ENCODE measurements around the gene EFNA3.

EFNA3 gene

DNA sequence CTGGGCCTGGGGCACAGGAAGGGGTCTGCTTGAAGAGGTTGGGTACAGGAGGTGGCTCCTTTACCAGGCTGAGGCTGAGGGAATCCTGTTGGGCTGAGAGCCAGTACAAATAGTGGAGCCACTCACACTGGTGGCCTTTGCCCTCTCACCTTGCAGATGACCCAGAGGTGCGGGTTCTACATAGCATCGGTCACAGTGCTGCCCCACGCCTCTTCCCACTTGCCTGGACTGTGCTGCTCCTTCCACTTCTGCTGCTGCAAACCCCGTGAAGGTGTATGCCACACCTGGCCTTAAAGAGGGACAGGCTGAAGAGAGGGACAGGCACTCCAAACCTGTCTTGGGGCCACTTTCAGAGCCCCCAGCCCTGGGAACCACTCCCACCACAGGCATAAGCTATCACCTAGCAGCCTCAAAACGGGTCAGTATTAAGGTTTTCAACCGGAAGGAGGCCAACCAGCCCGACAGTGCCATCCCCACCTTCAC lies 55.2 kb downstream of the EFNA3 start:
- no peak overlapping the region for H3K4me3 ChIP-seq (ENCODE audit: low read depth in 1 of 2, low read length in 2 of 2)
- peak overlapping the region; percentile 100 for H3K27ac ChIP-seq (ENCODE audit: low read length)
- peaks cover 1% of the 10 kb centered on the region for H3K27me3 ChIP-seq (ENCODE audit: low read depth, low read length)
- H3K9me3 ChIP-seq (ENCODE audit: control insufficient read depth in 1 of 2, low read length in 2 of 2) = no peaks in the 10 kb centered on the region
- peaks cover 21 to 33% of the 10 kb centered on the region in 2 donors for H3K4me1 ChIP-seq (ENCODE audit: control insufficient read depth in 1 of 2, insufficient read depth in 2 of 2, low read length in 2 of 2)
- H3K36me3 ChIP-seq (ENCODE audit: control insufficient read depth in 1 of 2, insufficient read depth in 2 of 2, low read length in 2 of 2) = peaks cover 17 to 22% of the 10 kb centered on the region in 2 donors

DNA sequence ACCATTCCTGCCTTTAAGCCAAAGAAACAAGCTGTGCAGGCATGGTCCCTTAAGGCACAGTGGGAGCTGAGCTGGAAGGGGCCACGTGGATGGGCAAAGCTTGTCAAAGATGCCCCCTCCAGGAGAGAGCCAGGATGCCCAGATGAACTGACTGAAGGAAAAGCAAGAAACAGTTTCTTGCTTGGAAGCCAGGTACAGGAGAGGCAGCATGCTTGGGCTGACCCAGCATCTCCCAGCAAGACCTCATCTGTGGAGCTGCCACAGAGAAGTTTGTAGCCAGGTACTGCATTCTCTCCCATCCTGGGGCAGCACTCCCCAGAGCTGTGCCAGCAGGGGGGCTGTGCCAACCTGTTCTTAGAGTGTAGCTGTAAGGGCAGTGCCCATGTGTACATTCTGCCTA lies 55.7 kb downstream of the EFNA3 start:
- H3K9me3 ChIP-seq (ENCODE audit: control insufficient read depth in 1 of 2, low read length in 2 of 2) = no peaks in the 10 kb centered on the region
- H3K36me3 ChIP-seq (ENCODE audit: control insufficient read depth in 1 of 2, insufficient read depth in 2 of 2, low read length in 2 of 2) = peaks cover 17 to 22% of the 10 kb centered on the region in 2 donors
- H3K4me1 ChIP-seq (ENCODE audit: control insufficient read depth in 1 of 2, insufficient read depth in 2 of 2, low read length in 2 of 2) = peaks cover 23 to 31% of the 10 kb centered on the region in 2 donors
- H3K27ac ChIP-seq (ENCODE audit: low read length) = peak overlapping the region; percentile 100
- no peaks in the 10 kb centered on the region for H3K27me3 ChIP-seq (ENCODE audit: low read depth, low read length)
- peak overlapping the region in 1 of 2 donors; percentile 88 for H3K4me3 ChIP-seq (ENCODE audit: low read depth in 1 of 2, low read length in 2 of 2)

DNA sequence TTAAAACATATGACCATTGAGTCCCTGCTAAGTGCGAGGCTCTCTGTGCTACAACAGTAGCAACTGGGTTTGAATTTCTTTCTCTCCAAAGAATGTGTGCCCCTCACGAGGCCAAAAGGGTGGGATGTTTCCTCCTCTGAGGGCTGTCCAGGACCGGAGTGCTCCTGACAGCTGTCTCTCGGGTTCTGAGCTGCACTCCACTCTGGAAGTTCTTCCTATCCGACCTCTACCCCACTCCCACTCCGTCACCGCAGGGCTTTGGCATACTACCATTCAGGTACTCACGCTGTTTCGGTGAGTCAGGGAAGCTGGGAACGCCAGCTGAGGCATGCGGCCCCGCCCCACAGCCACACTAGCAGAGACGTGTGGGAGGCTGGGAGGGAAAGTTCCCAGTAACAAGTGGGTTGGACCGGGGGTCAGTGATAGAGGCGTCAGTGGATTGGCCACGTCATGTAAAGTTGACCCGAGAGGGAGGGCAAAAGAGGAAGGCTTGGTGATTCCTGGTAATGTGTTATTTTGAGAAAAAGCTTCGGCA lies 56.3 kb downstream of the EFNA3 start:
- H3K4me1 ChIP-seq (ENCODE audit: control insufficient read depth in 1 of 2, insufficient read depth in 2 of 2, low read length in 2 of 2) = peaks cover 23 to 33% of the 10 kb centered on the region in 2 donors

DNA sequence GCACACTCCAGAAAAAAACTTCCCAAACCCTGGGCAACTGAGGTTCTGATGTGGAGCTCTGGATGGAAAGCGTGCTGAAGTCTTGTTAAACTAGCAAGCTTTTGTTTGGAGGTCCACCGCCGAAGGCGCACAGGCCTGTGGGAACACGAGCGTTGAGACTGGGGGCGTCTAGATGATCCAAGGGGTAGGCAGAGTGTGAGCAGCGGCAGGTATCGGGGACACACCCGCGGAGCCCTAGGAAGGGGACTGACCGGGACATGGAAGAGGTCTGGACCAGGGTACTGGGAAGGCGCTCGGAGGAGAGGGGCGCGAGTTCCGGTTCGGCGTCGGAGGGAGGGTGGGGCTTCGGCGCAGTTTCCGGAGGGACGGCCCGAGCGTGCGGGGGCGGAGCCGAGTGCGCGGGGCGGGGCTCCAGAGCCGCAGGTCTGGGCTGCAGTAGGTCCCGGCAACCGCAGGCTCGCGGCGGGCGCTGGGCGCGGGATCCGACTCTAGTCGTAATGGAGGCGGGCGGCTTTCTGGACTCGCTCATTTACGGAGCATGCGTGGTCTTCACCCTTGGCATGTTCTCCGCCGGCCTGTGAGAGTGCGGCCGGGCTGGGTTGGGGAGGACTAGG lies 56.9 kb downstream of the EFNA3 start, which contains the start of gene SLC50A1:
Gene SLC50A1, plus strand, starts transcription at position 438 of the 614 bp plus-strand sequence. Its CDS starts 60 bp downstream, at position 498.
- Histone ChIP-seq H3K27ac (ENCODE audit: low read length) (peak within 1 kb of the TSS; percentile 100), H3K27me3 (ENCODE audit: low read depth, low read length) (no peaks in the 10 kb centered on the region), H3K4me1 (ENCODE audit: control insufficient read depth in 1 of 2, insufficient read depth in 2 of 2, low read length in 2 of 2) (peaks cover 23 to 32% of the 10 kb centered on the region in 2 donors), H3K36me3 (ENCODE audit: control insufficient read depth in 1 of 2, insufficient read depth in 2 of 2, low read length in 2 of 2) (peaks cover 17 to 22% of the 10 kb centered on the region in 2 donors), H3K4me3 (ENCODE audit: low read depth in 1 of 2, low read length in 2 of 2) (peak within 1 kb of the TSS; percentile 76 to 88), H3K9me3 (ENCODE audit: control insufficient read depth in 1 of 2, low read length in 2 of 2) (no peaks in the 10 kb centered on the region)

More for the DNA sequence above, 56.3 kb downstream of the EFNA3 start:
- no peaks in the 10 kb centered on the region for H3K27me3 ChIP-seq (ENCODE audit: low read depth, low read length)
- H3K9me3 ChIP-seq (ENCODE audit: control insufficient read depth in 1 of 2, low read length in 2 of 2) = no peaks in the 10 kb centered on the region
- peak overlapping the region; percentile 76 to 88 for H3K4me3 ChIP-seq (ENCODE audit: low read depth in 1 of 2, low read length in 2 of 2)
- peak overlapping the region; percentile 100 for H3K27ac ChIP-seq (ENCODE audit: low read length)
- H3K36me3 ChIP-seq (ENCODE audit: control insufficient read depth in 1 of 2, insufficient read depth in 2 of 2, low read length in 2 of 2) = peaks cover 17 to 22% of the 10 kb centered on the region in 2 donors

DNA sequence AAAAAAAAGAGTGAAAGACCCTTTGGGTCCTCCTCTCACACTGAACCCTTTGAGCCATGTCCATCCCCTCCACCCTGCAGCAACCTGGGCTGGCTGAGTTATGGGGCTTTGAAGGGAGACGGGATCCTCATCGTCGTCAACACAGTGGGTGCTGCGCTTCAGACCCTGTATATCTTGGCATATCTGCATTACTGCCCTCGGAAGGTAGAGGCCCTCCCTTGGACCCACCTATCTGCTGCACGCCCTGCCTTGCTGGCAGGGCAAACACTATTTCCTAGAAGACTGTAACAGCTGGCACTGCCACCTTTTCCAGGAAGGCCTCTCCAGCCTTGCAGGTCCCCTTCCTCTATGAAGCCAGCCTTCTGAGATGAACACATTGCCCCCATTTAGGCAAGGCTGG lies 58.1 kb downstream of the EFNA3 start:
- Histone ChIP-seq H3K36me3 (ENCODE audit: control insufficient read depth in 1 of 2, insufficient read depth in 2 of 2, low read length in 2 of 2) (peaks cover 13 to 17% of the 10 kb centered on the region in 2 donors), H3K4me3 (ENCODE audit: low read depth in 1 of 2, low read length in 2 of 2) (peak overlapping the region; percentile 76 to 88), H3K4me1 (ENCODE audit: control insufficient read depth in 1 of 2, insufficient read depth in 2 of 2, low read length in 2 of 2) (peaks cover 23 to 31% of the 10 kb centered on the region in 2 donors), H3K27ac (ENCODE audit: low read length) (peak overlapping the region; percentile 100), H3K9me3 (ENCODE audit: control insufficient read depth in 1 of 2, low read length in 2 of 2) (no peaks in the 10 kb centered on the region), H3K27me3 (ENCODE audit: low read depth, low read length) (no peaks in the 10 kb centered on the region)
